Activated CD8-positive, alpha-beta memory T cell treated with anti-CD3 and anti-CD28 coated beads, Interleukin-2, amount 50 U/mL, for 24 hours (primary cell): ENCODE results near the gene EMP1.
A peak's percentile ranks its signal among the peaks of the same experiment; 100 is the strongest.

Experiments
- DNase-seq: peaks from one replicate; pipeline ENCODE4 v3.0.0-alpha.2; 2020; ENCODE audit errors: extremely low read depth

EMP1 gene

GRCh38 chr12:13173012-13173932 is 23.3 kb upstream of the EMP1 start:
- no peak for DNase-seq

GRCh38 chr12:13175499-13175898 is 21.0 kb upstream of the EMP1 start:
- DNase-seq: no peak

GRCh38 chr12:13176256-13176655 is 20.3 kb upstream of the EMP1 start:
- DNase-seq: no peak

GRCh38 chr12:13177373-13177772 is 19.2 kb upstream of the EMP1 start:
- DNase-seq: no peak

GRCh38 chr12:13177906-13178305 is 18.6 kb upstream of the EMP1 start:
- DNase-seq: no peak

- DNase-seq: no peak
Measured at GRCh38 chr12:13178568-13179210, 17.8 kb upstream of the EMP1 start.

- DNase-seq: peak; percentile 26
Measured at GRCh38 chr12:13179211-13180074, 17.1 kb upstream of the EMP1 start.

GRCh38 chr12:13181375-13182070 is 15.0 kb upstream of the EMP1 start:
- no peak for DNase-seq

GRCh38 chr12:13182881-13183280 is 13.6 kb upstream of the EMP1 start:
- DNase-seq: no peak

GRCh38 chr12:13183620-13184019 is 12.9 kb upstream of the EMP1 start:
- DNase-seq: no peak

- no peak for DNase-seq
Measured at GRCh38 chr12:13186302-13186701, 10.2 kb upstream of the EMP1 start.

GRCh38 chr12:13187399-13187798 is 9.1 kb upstream of the EMP1 start:
- no peak for DNase-seq

GRCh38 chr12:13189264-13189663 is 7.3 kb upstream of the EMP1 start:
- DNase-seq: no peak

- no peak for DNase-seq
Measured at GRCh38 chr12:13190275-13190674, 6.3 kb upstream of the EMP1 start.

GRCh38 chr12:13192719-13193118 is 3.8 kb upstream of the EMP1 start:
- DNase-seq: no peak

GRCh38 chr12:13193505-13194231 is 2.9 kb upstream of the EMP1 start:
- DNase-seq: no peak

GRCh38 chr12:13194401-13195110 is 2.0 kb upstream of the EMP1 start:
- DNase-seq: no peak

GRCh38 chr12:13195250-13195649 is 1.3 kb upstream of the EMP1 start:
- no peak for DNase-seq

- DNase-seq: no peak
Measured at GRCh38 chr12:13195785-13196129, 769 bp upstream of the EMP1 start.

GRCh38 chr12:13197032-13197431 is 506 bp downstream of the EMP1 start:
- no peak for DNase-seq
